Thymus (tissue), 11 donors: ENCODE measurements around the gene SPATS2. TPM values are rescaled to one million over a fixed set of nuclear protein-coding genes. Genes with fewer than 3 reads are reported as not detected.
A peak's percentile ranks its signal among the peaks of the same experiment; 100 is the strongest.

Experiments used
- DNase-seq, 9 donors: peaks; one replicate each; pipeline ENCODE4 v3.0.0-alpha.2; 2013; ENCODE audit warnings: low spot score in 9 of 9, low read depth in 6 of 9, missing footprints in 1 of 9
- H3K27ac ChIP-seq, 2 donors: one replicate each; pipeline ENCODE4 v1.5.1; 2013; ENCODE audit warnings: control low read depth in 1 of 2, low read depth in 1 of 2, low read length in 1 of 2, mild to moderate bottlenecking in 1 of 2, moderate library complexity in 1 of 2
- H3K27me3 ChIP-seq, 2 donors: one replicate each; pipeline ENCODE4 v1.5.1; 2013; ENCODE audit warnings: low read length in 1 of 2; ENCODE audit not compliant: control insufficient read depth in 2 of 2, insufficient read depth in 1 of 2
- H3K36me3 ChIP-seq, 2 donors: one replicate each; pipeline ENCODE4 v1.5.1; 2013; ENCODE audit warnings: low read length in 1 of 2, mild to moderate bottlenecking in 1 of 2, moderate library complexity in 1 of 2; ENCODE audit not compliant: control insufficient read depth in 2 of 2, insufficient read depth in 2 of 2
- H3K4me1 ChIP-seq, 2 donors: one replicate each; pipeline ENCODE4 v1.5.1; 2013; ENCODE audit warnings: low read length in 2 of 2; ENCODE audit not compliant: control insufficient read depth in 2 of 2, insufficient read depth in 2 of 2
- H3K4me3 ChIP-seq, 2 donors: one replicate each; pipeline ENCODE4 v1.5.1; 2013; ENCODE audit warnings: low read length in 2 of 2, control low read depth in 1 of 2, mild to moderate bottlenecking in 1 of 2
- H3K9me3 ChIP-seq, 2 donors: one replicate each; pipeline ENCODE4 v1.5.1; 2013; ENCODE audit warnings: low read length in 1 of 2, mild to moderate bottlenecking in 1 of 2; ENCODE audit not compliant: control insufficient read depth in 2 of 2, insufficient read depth in 1 of 2
- WGBS: extraction: QIAGEN DNeasy Blood & Tissue Kit; methylation state at CpG from one replicate; pipeline ENCODE4 v1.1.7; 2013; 5-methylcytosine and 5-hydroxymethylcytosine counted together
- polyA plus RNA-seq: library from polyadenylated mRNA; stranded (reverse); fragments of 200-250 nt; gene quantifications from one replicate; pipeline ENCODE4 v1.2.3, GENCODE V29; 2013
- total RNA-seq: library from RNA; stranded (reverse); fragments of 120-200 nt; gene quantifications from one replicate; pipeline ENCODE4 v1.2.4, GENCODE V29; 2013
- donor health status: healthy.

Gene SPATS2
- total and polyA plus RNA-seq, 2 donors: 14.2 to 15.3 TPM

DNA sequence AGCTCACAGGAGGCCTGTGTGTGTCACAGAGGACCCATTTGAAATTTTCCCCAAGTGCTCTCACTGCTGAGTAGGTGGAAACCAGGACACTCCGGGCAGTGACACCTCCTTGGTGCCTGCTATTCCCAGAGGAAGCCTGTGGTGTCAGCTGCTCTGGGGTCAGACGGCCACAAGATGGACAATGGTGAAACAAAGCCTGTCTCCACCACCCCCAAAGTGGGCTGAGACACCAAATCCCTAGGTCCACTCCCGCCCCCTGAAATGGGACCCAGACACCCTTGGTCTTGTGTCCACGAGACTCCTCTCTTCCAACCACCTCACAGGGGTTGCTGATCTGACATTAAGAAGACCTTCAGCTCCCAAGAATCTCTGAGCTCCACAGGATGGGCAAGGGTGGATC lies 178.6 kb downstream of the SPATS2 start:
- Histone ChIP-seq H3K4me3 (no peak overlapping the region), H3K27me3 (peaks cover 9 to 99% of the 10 kb centered on the region in 2 donors), H3K9me3 (peaks cover 1 to 7% of the 10 kb centered on the region in 2 donors), H3K4me1 (peaks cover 8 to 39% of the 10 kb centered on the region in 2 donors), H3K36me3 (no peaks in the 10 kb centered on the region), H3K27ac (no peak overlapping the region)
- DNase-seq: no peak
- 94% methylated on average over 4 of the region's 4 CpGs for WGBS

DNA sequence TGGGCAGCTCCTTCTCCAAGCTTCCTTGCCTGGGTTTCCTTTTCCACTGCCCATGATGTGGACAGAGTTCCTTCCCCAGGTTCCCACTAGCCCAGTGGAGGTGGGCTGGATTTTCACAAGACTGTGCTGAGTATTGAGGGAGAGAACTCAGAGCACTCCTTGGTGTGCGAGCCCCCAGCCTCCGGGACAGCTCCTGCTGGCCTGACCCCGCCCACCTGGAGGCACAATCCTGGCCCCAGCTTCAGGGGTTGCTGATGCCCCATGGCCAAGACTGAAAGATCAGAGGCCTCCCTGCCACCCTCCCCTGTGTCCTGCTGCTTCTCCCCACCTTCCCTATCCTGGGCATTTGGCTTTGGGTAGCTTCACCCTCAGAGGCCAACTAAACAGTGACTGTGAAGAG lies 179.2 kb downstream of the SPATS2 start:
- no peak overlapping the region for H3K4me3 ChIP-seq
- no peak for DNase-seq
- H3K4me1 ChIP-seq: peaks cover 8 to 39% of the 10 kb centered on the region in 2 donors
- WGBS: 89% methylated on average over 3 of the region's 3 CpGs
- peaks cover 11 to 99% of the 10 kb centered on the region in 2 donors for H3K27me3 ChIP-seq
- peaks cover 1 to 7% of the 10 kb centered on the region in 2 donors for H3K9me3 ChIP-seq
- no peak overlapping the region for H3K27ac ChIP-seq
- H3K36me3 ChIP-seq: no peaks in the 10 kb centered on the region

DNA sequence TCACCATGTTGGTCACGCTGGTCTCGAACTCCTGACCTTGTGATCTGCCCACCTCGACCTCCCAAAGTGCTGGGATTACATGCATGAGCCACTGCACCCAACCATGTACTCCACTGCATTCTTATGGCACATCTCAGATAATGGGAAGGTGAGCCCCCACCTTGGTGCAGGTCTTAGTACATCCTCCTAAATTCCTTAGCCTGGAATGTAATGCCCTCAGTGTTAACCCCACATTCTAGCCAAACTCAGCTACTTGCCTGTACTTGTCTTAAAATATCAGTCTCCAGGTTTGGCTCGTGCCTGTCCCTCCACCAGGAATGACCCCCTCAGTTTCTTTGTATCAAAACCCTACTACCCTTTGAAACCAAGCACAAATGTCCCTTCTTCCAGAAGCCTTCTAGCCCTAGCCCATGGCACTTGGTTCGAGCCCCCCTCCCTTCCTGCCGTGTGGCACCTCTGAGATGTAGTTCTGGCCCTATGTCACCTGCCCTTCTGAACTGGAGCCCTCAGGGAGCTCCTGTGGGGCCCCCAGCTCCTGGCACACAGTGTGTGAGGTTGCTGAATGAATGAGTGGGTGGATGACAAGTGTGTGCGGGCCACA lies 179.9 kb downstream of the SPATS2 start:
- no peak for DNase-seq
- Histone ChIP-seq H3K27ac (no peak overlapping the region), H3K36me3 (no peaks in the 10 kb centered on the region), H3K4me3 (no peak overlapping the region), H3K4me1 (peaks cover 8 to 38% of the 10 kb centered on the region in 2 donors), H3K9me3 (peaks cover 1 to 7% of the 10 kb centered on the region in 2 donors), H3K27me3 (peaks cover 11 to 98% of the 10 kb centered on the region in 2 donors)
- 84% methylated on average over 7 of the region's 7 CpGs for WGBS

DNA sequence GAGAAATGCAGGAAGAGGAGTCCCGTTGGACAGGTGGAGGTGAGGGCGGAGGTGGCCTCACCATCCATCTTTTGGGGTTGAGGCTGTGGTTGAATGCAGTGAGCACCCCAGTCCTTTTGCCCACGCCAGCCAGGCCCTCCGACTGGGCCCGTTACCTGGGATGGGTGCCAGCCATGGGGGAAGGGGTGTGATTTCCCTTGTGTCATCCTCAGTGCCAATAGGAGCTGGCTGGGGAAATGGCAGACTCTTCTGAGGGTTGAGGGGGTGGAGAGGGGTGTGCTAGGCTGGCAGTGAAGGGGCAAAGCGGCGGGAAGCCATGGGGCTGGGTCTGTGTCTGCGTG lies 181.2 kb downstream of the SPATS2 start:
- no peak for DNase-seq
- no peak overlapping the region for H3K27ac ChIP-seq
- 58% methylated on average over 8 of the region's 8 CpGs for WGBS
- H3K4me3 ChIP-seq: peak overlapping the region; percentile 16 to 45
- no peaks in the 10 kb centered on the region for H3K36me3 ChIP-seq
- peaks cover 9 to 97% of the 10 kb centered on the region in 2 donors for H3K27me3 ChIP-seq
- peaks cover 8 to 28% of the 10 kb centered on the region in 2 donors for H3K4me1 ChIP-seq
- H3K9me3 ChIP-seq: peaks cover 1 to 7% of the 10 kb centered on the region in 2 donors

DNA sequence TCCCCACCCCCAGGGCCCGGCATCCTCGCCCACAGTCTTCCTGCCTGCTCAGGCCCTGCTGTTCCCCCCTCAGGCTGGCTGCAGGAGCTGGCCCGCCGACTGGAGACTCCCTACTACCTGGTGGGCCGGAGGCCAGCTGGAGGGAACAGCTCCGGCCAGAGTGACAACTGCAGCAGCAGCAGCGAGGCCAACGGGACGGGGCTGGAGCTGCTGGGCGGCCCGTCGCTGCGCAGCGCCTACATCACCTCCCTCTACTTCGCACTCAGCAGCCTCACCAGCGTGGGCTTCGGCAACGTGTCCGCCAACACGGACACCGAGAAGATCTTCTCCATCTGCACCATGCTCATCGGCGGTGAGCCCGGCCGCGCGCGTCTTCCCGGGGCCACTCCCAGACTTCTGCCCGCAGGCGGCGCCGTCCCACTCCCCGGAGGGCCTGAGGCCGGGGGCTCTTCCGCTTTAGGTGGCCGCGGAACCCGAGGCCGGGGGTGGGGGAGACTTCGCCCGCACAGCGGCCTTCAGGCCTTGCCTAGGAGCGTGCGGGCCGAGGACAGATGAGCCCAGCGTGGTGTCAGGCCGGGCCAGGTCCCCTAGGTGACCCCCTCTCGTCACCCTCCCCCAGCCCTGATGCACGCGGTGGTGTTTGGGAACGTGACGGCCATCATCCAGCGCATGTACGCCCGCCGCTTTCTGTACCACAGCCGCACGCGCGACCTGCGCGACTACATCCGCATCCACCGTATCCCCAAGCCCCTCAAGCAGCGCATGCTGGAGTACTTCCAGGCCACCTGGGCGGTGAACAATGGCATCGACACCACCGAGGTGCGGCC lies 181.8 kb downstream of the SPATS2 start:
- no peaks in the 10 kb centered on the region for H3K36me3 ChIP-seq
- H3K27me3 ChIP-seq: peaks cover 9 to 91% of the 10 kb centered on the region in 2 donors
- H3K4me3 ChIP-seq: peak overlapping the region; percentile 16 to 45
- DNase-seq: peak in 1 of 9 donors; percentile 48
- WGBS: 19% methylated on average over 70 of the region's 70 CpGs
- H3K27ac ChIP-seq: no peak overlapping the region
- peaks cover 8 to 23% of the 10 kb centered on the region in 2 donors for H3K4me1 ChIP-seq
- H3K9me3 ChIP-seq: peaks cover 1 to 7% of the 10 kb centered on the region in 2 donors

DNA sequence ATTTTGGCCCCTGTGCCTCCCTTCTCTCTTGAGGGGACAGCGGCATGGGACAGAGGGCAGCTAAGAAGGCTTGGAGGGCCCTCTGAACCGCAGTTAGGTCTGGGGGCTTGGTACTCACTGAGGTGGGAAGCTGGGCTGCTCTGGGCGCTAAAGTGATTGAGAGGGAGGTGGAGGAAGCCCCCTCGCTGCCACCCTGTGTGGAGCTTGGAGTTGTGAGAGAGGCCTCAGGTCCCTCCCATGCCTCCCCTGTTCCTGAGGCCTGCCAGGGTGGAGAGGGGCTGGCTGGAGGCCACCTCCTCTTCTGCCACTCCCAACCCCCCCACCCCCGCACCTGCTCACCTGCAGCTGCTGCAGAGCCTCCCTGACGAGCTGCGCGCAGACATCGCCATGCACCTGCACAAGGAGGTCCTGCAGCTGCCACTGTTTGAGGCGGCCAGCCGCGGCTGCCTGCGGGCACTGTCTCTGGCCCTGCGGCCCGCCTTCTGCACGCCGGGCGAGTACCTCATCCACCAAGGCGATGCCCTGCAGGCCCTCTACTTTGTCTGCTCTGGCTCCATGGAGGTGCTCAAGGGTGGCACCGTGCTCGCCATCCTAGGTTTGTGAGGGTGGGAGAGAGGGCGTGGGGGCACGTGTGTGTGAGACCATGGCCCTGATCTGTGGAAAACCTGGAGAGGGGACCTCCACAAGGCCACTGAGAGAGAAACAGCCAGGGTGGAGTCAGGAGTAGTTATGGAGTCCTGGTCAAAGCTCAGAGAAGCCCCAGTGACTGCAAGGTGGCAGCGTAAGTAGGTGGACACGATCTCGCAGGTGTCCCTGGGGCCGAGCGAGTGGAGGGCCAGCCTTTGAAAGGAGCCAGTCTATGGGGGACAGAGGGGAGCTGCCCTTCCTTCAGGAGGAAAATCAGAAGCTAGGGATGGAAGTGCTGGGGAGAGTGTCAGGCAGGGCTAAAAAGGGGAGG lies 182.8 kb downstream of the SPATS2 start:
- H3K4me3 ChIP-seq: peak overlapping the region; percentile 16 to 45
- no peaks in the 10 kb centered on the region for H3K36me3 ChIP-seq
- H3K27ac ChIP-seq: no peak overlapping the region
- H3K27me3 ChIP-seq: peaks cover 9 to 81% of the 10 kb centered on the region in 2 donors
- H3K4me1 ChIP-seq: peaks cover 8 to 14% of the 10 kb centered on the region in 2 donors
- H3K9me3 ChIP-seq: peaks cover 1 to 3% of the 10 kb centered on the region in 2 donors
- WGBS: 95% methylated on average over 28 of the region's 28 CpGs
- no peak for DNase-seq

DNA sequence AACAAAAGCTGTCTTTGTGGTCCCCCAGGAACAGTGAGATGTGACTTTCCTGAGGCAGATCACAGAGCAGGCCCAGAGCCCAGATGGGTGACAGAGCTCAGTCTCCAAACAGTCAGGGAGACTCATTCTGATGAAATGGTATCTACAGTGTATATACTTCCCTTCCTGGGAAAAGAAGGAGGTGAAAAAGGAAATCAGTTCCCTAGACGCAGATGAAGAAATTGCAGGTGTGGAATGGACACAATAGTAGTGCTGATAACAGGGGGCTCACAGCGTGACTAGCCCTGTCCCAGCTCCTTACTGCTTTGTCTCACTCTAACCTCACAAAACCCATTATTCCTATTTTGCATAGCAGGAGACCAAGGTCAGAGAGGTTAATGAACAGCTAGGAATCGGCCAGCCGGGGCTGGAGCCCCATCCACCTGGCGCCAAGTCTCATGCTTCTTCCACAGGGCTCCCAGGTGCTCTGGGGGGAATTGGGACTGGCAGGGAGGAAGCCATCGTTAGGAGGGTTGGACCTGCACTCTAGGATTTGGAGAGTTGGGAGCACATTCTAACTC lies 183.5 kb downstream of the SPATS2 start:
- H3K36me3 ChIP-seq: peaks cover under 1 to 2% of the 10 kb centered on the region in 2 donors
- no peak overlapping the region for H3K27ac ChIP-seq
- peaks cover 1 to 3% of the 10 kb centered on the region in 2 donors for H3K9me3 ChIP-seq
- no peak for DNase-seq
- 96% methylated on average over 6 of the region's 6 CpGs for WGBS
- peaks cover 8 to 12% of the 10 kb centered on the region in 2 donors for H3K4me1 ChIP-seq
- no peak overlapping the region for H3K4me3 ChIP-seq
- peaks cover 9 to 73% of the 10 kb centered on the region in 2 donors for H3K27me3 ChIP-seq

DNA sequence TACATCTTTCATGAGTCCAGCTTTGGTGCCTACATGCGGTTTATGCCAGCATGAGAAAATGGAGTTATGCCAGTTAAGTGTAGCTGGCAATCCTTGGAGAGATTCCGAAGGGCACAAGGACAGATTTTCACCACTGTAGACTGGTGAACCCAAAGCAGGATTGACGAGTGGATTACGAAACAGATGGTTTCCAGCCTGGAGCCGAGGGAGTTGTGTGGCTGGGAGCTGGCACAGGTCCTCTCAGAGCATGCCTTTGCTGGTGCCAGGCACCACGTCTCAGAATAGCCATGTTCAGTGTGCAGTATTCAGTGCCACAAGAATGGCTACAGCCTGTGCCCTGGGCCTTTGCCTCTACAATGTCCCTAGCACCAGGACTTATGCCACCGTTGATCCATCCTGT lies 184.8 kb downstream of the SPATS2 start:
- WGBS: 90% methylated on average over 7 of the region's 7 CpGs
- no peak overlapping the region for H3K27ac ChIP-seq
- DNase-seq: no peak

More for the DNA sequence above, 184.8 kb downstream of the SPATS2 start:
- Histone ChIP-seq H3K4me1 (peaks cover 8 to 12% of the 10 kb centered on the region in 2 donors), H3K4me3 (no peak overlapping the region), H3K9me3 (peaks cover 1 to 3% of the 10 kb centered on the region in 2 donors), H3K27me3 (peaks cover 9 to 62% of the 10 kb centered on the region in 2 donors), H3K36me3 (peaks cover 12 to 14% of the 10 kb centered on the region in 2 donors)
